Stimulated activated CD4-positive, alpha-beta T cell treated with anti-CD3 and anti-CD28 coated beads, Interleukin-15, amount 100 ng/mL, for 48 hours (primary cell): ENCODE measurements around the gene OR4D9.

Experiments used
- DNase-seq, 2 donors: peaks; one replicate each; pipeline ENCODE4 v3.0.0-alpha.2; 2020; ENCODE audit warnings: low read depth in 2 of 2

The OR4D9 gene

DNA sequence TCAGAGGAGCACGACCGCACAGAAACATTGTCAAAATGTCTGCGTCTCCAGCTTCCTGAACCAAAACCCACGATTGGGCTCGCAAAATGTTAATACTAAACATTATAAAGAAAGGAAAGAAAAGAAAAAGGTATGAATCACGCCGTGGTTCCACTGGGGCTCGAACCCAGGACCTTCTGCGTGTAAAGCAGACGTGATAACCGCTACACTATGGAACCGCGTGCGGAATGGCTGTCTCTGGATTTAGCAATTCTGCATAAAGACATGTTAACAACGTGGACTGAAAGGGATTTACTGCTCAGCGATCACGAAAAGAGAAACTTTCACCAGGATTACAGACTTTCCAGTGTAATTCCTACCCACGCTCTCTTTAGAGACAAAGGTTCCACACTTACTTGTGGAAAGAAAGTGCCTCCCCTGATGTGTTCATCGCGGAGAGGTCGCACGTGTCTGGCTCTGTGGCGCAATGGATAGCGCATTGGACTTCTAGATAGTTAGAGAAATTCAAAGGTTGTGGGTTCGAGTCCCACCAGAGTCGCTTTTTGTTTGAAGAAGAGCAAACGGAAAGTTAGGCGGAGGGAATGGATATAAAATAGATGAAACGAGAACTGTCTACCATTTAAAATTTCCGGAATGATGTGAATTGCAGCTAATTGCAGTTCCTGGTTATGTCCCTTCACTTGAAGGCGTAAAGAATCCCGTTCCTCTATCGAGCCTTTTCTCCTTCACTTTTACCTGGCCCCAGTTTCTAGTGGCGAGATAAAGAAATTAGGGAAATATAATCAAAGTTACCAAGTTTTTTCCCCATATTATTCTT lies 39.7 kb downstream of the OR4D9 start:
- peak; percentile 78 to 79 for DNase-seq

- DNase-seq = no peak
These were observed 40.6 kb downstream of the OR4D9 start for GRCh38 chr11:59551659-59552521.

DNA sequence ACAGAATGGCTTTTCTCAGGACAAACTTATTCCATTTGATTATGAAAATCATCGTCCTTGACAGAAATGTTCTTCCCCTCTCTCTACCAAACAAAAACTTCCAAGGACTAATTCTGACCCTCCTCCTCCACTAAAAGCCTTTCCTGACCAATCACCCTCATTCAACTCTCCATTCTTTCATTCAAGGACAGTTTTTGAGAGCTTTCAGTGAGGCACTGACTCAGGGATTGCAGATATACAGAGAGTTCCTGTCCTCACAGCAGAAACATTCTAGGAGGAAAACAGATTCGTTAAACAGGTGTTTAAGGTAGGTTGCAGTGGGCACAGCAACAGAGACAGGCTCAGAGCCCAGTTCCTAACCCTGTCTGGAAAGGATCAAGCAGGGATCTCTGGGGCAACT lies 41.5 kb downstream of the OR4D9 start:
- DNase-seq = no peak

DNA sequence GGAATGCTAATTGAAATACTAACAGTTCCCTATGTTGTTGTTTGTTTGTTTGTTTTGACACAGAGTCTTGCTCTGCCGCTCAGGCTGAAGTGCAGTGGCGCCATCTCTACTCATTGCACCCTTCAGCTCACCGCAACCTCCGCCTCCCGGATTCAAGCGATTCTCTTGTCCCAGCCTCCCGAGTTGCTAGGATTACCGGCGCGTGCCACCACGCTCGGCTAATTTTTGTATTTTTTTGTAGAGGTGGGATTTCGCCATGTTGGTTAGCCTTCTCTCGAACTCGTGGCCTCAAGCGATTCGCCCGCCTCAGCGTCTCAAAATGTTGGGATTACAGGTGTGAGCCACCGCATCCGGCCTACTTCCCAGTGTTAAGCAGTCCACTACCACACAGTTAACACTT lies 42.0 kb downstream of the OR4D9 start:
- no peak for DNase-seq

DNA sequence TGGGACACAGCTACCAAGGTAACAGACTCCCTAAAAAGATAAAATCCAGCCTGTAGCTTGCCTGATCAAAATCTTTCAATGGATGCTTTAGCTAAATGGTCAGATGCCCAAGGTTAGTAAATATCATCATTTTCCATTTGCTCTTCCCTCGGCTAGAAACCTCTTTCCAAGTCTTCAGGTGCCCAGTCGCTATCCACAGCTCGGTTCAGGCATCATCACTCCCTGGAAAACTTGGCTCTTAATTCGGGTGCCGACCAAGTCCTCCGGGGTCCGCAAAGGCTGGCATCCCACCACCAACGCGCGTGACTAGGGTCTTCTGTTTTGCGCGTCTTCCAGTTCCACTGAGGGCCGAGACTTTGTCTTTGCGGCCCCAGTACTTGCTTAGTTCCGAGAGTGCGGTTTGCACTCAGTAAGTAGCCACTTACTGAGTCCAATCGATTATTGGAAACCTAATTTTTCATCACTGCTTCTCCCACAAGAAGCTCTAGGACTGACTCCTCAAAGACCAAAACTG lies 44.3 kb downstream of the OR4D9 start:
- DNase-seq = no peak

- DNase-seq = peak; percentile 72 to 75
These were observed 45.0 kb downstream of the OR4D9 start for GRCh38 chr11:59556115-59556916.

- no peak for DNase-seq
These were observed 45.6 kb downstream of the OR4D9 start for GRCh38 chr11:59556917-59557348.

GRCh38 chr11:59558270-59558643 lies 46.9 kb downstream of the OR4D9 start:
- DNase-seq = no peak

DNA sequence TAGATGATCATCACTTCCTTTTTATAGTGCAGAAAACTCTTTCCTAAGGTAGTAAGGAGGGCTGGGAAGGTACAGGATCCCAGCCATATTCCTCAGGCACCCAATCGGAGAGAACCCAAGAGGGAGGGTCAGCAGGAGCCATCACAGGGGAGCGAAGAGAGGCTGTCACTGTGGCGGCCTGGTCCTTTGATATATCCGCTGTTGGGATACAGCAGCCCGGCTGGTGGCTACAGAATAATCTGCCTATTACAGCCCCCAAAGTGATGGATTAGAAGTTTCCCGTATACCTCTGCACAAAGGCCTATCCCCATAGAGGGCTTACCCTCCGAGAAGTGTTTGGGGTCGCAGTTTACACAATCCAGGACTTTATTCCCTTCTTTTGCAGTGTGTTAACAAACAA lies 48.5 kb downstream of the OR4D9 start:
- DNase-seq = no peak

- DNase-seq = peak; percentile 57 to 68
These were observed 49.0 kb downstream of the OR4D9 start for GRCh38 chr11:59560290-59560701.

DNA sequence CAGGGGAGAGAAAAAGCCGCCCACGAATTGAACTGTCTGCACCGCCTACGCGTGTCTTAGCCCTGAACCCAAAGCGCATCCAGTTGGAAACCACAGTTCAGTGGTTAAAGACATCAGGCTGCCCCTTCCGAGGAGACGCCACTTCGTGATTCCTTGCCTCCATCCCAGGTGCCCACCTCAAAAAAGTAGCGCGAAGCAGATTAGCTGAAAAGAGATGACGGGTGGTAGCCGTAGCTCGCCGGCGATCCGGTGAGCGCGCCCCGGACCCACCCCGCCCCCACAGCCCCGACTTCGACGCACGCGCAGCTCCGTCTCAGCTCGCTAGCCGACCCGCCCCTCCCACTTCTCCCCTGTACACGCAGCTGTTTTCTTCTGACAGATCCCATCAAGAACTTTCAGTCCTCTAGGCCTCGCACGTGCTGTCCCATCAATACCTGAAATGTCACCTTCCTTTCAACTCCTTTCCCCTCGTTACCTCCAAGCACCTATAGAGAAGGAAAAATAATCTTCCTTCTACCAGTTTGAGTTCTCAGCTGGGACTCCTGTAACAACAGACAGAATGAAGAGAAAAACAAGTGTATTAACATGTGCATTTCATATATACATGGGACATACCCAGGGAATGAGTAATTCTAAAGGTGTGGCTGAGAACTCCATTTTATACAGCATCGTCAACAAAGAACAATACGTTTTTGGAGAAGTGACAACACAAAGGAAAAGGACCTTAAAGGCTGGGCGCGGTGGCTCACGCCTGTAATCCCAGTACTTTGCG lies 49.5 kb downstream of the OR4D9 start:
- peak; percentile 78 to 84 for DNase-seq

GRCh38 chr11:59562292-59562691 lies 51.0 kb downstream of the OR4D9 start:
- DNase-seq = no peak
